ENCODE results near the gene MAGI1.
"Not testable (repeated sequence)": the region's sequence is repeated elsewhere in the genome, so short reads cannot be mapped to it uniquely, and the experiment has no call there.

Gene MAGI1

DNA sequence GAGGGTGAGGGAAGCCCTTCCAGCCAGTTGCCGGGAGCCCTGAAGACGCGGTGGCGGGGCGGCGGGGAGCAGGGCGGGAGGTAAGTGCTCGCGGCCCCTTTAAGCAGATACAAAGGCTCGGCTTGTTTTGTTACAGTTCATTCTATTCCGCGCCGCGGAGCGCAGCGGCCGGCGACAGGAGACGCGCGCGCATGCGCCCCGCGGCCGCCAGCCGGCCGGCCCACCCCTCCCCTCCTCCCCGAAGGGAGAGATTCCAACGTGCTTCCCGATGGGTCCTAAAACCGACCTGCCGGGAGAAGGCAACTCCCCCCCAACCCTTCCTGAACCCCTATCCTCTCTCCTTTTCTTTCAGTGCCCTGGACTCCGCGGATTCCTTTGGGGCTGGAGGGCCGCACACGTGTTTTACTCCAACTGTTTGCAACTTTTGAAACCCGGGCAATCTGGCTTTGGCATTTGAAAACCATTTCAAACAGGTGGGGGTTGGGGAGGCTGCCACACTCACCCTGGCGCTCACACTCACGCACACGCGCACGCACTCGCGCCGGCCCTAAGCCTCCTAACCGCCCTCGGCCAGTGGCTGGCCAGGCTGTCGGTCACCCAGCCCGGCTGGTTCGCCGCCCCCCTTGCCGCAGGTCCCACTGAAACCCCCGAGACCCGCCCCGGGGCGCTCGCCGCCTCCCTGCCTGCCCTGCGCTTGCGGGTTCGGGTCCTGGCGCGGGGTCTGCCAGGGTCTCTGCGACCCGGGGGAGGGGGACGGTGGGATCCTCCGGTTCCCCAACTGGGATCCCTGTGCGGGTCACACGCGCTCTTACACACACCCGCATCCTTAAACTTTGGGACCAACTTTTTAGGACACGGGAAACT is at the start of gene MAGI1:
TSS of gene MAGI1 (minus strand) at position 193 of the 864 bp plus-strand sequence. CDS start 610 bp downstream, outside the sequence.
- peak; percentile 96 for DNase-seq

GRCh38 chr3:66083784-66084213 is 45.1 kb upstream of the MAGI1 start:
- no peak for DNase-seq

DNA sequence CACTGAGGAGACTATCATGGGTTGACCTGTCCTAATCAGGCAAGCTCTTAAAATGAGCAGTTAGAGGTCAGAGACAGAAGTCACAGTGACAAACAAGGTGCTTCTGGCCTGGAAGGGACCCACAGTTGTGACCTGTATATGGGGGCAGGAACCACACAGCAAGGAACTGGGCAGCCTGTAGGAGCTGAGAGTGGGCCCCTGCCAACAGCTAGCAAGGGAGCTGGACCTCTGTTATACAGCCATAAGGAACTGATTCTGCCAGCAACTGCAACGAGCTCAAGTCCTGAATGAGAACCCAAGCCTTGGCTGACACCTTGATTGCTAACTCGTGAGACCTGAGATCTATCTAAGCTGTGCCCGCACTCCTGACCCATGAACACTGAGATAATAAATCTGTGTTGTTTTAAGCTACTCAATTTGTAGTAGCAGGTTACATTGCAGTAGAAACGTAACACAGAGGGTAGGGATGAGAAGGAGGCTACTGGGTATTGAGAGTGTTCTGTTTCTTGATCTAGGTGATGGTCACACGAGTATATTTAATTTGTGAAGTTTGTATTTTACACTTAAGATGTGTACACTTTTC is 44.5 kb upstream of the MAGI1 start:
- DNase-seq = no peak

- peak; percentile 22 for DNase-seq
Observed at GRCh38 chr3:66082679-66083078, 44.0 kb upstream of the MAGI1 start.

- no peak for DNase-seq
Observed at GRCh38 chr3:66080167-66080566, 41.4 kb upstream of the MAGI1 start.

DNA sequence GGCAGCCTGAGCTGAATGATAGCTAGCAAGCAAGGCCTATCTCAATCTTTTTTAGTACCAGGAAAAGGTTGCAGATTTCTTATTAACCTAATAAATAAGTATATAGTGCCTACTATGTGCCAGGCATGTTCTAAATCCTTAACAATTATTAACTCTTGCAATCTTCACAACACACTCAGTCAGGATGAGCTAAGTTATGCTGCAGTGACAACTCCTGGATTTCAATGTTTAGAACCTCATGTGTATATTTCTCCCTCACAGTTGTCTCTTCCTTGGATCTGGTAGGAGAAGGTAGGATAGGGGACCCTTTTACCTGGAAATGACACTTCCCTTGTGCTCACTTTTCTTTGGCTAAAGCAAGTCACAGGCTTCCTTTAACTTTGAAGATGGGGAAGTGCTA is 39.3 kb upstream of the MAGI1 start:
- DNase-seq = no peak

GRCh38 chr3:66076861-66077470 is 38.2 kb upstream of the MAGI1 start:
- DNase-seq = no peak

DNA sequence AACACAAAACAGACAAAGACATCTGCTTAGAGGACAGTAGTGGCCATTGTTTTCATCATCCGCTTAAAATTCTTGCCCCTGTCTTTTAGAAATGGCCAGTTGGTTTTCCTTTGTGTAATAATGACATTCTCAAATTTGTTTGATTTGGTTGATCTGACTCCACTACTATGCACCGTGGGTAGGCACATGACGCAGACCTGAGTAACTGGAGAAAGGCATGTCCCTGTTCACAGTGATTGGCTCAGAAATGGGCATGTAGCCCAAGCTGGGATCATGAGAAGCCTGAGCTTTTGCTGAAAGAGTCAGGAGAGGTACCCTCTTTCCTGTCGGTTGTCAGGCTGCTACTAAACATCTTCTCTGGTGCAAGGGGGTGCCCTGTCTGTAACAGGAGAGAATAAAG is 36.6 kb upstream of the MAGI1 start:
- peak; percentile 89 for DNase-seq

- no peak for DNase-seq
Observed at GRCh38 chr3:66073464-66074141, 34.9 kb upstream of the MAGI1 start.

GRCh38 chr3:66068255-66068654 is 29.5 kb upstream of the MAGI1 start:
- DNase-seq = no peak

- no peak for DNase-seq
Observed at GRCh38 chr3:66066963-66067617, 28.4 kb upstream of the MAGI1 start.

DNA sequence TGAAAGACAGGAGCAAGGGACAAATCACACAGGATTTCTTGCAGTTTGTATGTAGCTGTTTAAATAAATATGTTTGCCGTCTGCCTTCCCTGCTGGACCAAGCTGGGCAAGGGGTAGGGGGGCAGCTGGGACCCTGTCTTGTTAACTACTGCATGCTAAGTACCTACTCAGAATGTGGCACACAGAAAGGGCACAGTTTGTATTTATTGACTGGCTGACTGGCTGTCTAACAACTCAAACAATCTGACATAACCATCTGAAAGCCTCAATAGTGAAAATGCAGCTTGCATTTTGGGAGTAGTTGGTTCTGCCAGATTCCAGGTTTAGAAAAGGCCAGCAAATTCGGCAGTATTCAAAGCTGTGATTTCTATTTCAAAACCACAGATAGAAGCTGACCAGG is 16.6 kb upstream of the MAGI1 start:
- DNase-seq = no peak

DNA sequence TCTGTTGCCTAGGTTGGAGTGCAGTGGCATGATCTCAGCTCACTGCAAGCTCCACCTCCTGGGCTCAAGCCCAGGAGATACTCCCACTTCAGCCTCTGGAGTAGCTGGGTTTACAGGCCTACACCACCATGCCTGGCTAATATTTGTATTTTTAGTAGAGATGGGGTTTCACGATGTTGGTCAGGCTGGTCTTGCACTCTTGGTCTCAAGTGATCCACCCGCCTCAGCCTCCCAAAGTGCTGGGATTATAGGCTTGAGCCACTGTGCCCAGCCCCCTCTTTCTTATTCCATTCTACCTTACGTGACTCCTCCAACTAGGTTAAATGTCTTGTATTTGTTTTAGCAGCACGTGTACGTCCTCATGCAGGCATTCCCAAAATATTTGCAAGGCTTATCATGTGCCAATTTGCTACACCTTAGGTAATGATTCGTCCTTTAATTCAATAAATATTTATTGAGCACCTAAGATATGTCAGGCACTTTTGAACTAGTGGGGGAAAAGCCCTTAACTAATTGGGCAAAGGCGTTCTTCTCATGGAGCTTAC is 14.9 kb upstream of the MAGI1 start:
- DNase-seq = no peak

- DNase-seq = no peak
Observed at GRCh38 chr3:66052721-66053549, 14.2 kb upstream of the MAGI1 start.

DNA sequence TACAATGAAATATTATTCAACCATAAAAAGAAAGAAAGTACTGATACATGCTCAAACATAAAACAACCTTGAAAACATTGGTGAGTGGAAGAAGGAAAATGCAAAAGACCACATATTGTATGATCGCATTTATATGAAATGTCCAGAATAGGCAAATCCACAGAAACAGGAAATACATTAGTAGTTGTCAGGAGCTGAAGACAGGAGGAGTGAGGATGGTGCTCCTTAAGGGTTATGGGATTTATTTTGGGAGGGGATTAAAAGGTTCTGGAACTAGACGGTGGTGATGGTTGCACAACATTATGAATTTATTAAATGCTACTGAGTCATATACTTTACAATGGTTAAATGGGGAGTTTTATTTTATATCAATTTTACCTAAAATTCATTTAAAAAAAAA is 12.1 kb upstream of the MAGI1 start:
- no peak for DNase-seq

DNA sequence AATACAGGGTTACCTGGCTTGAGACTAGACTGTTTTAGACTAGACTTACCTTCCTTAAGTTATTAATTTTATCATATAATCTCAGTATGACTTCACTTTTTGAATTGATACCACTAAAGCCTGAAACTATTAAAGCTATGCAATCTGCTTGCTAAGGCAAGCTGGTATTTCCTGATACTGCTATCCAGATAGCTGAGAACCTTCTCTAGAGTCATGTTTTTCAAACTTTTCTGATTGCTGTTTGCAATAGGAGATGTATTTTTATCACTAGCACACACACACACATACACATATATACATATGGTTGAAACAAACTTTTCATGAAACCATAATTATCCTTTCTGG is 9.3 kb upstream of the MAGI1 start:
- DNase-seq = peak; percentile 42

DNA sequence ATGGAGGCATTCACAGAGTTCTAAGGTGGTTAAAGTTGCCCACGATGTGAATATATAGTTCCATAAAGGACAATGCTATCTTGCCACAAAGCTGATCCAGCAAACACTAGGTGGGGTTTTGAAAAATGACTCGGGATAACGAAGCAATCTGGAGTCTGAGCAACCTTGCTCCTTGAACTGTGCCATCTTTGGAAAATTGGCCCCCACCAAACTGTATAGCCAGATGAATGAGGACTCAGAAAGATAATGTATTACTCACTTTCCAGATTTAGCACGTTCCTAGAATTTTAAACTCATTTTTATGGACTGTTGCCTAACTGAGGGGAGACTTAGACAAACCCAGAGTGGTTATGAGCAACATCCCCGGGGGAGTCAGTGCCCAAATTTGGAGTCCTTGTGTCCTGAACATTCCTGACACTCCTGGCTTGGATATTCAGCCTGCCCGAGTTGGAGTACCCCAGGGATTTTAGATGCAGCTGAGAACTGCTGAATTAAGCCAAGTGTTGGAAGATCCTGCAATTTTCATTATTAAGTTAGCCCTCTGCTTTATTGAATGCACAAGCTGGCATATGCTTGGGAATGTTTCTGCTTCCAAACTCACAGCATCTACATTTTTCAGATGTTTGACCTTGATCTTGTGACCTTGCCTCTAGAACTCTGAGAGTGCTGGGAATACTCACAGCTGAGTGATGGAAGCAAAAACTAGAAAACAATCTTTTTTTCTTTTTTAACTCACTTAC is 8.8 kb upstream of the MAGI1 start:
- DNase-seq = peak; percentile 94

- not testable (repeated sequence) for DNase-seq
Observed at GRCh38 chr3:66046321-66046720, 7.6 kb upstream of the MAGI1 start.

- DNase-seq = no peak
Observed at GRCh38 chr3:66041828-66042227, 3.1 kb upstream of the MAGI1 start.

DNA sequence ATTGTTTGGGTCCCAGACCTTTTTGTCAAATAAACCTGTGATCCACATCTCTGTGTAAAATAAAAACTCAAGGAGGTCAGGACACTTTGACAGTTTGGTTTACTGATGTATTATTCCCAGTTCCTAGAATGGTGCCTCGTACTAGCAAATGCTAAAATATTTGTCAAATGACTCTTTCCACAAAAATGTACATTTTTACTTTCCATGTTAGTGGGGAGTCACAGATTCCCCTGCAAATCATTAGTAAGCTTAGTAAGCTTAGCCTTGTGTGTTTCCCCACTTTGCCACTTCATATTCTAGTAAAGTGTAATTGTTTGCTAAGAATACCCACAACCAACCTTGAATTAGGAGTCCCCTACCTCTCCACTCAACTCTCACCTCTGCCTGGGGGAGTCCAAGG is 2.4 kb upstream of the MAGI1 start:
- peak; percentile 86 for DNase-seq

GRCh38 chr3:66039590-66039887 is 821 bp upstream of the MAGI1 start:
- DNase-seq = peak; percentile 44
